Activated naive CD8-positive, alpha-beta T cell treated with anti-CD3 and anti-CD28 coated beads, Interleukin-2, amount 50 U/mL, for 24 hours (primary cell): ENCODE data around the gene LRRC7.

Experiments used
- ATAC-seq: fragments of 150-1000 bp; cut with Tn5 transposase; one replicate; pipeline ENCODE4 v1.10.0; 2021
- DNase-seq: peaks from one replicate; pipeline ENCODE4 v3.0.0; 2021
- H3K27ac Mint-ChIP-seq: one replicate; pipeline ENCODE4 v1.8.0; 2021; ENCODE audit warnings: mild to moderate bottlenecking, mixed read lengths
- H3K27me3 Mint-ChIP-seq: one replicate; pipeline ENCODE4 v1.8.0; 2021; ENCODE audit warnings: mixed read lengths
- H3K36me3 Mint-ChIP-seq: one replicate; pipeline ENCODE4 v1.8.0; 2021; ENCODE audit warnings: low read depth, mixed read lengths
- H3K4me1 Mint-ChIP-seq: one replicate; pipeline ENCODE4 v1.8.0; 2021; ENCODE audit warnings: mixed read lengths
- H3K4me3 Mint-ChIP-seq: one replicate; pipeline ENCODE4 v1.8.0; 2021; ENCODE audit warnings: mild to moderate bottlenecking, moderate library complexity, mixed read lengths
- H3K9me3 Mint-ChIP-seq: one replicate; pipeline ENCODE4 v1.8.0; 2021; ENCODE audit warnings: mixed read lengths

Gene LRRC7

DNA sequence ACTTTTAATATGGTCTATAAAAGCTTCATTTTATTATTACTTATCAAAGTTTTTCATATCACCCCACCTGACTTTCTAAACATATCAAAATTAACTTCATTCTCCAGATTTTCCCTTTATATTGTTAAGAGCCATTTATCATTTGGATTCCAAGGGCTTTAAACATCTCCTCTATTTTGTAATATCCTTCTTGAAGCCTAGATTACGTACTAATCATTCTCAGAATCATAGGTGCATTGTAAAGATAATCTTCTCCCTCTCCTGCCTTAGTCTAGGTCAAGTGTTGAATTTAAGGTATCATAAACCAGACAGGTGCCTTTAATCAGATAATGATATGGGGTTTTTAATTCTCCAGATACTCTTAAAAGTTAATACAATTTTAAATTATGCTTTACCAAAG is 509.3 kb downstream of the LRRC7 start:
- Mint-ChIP-seq H3K27me3 (no peaks in the 10 kb centered on the region), H3K4me1 (no peaks in the 10 kb centered on the region), H3K9me3 (no peaks in the 10 kb centered on the region), H3K27ac (no peak overlapping the region), H3K36me3 (no peaks in the 10 kb centered on the region), H3K4me3 (no peak overlapping the region)
- DNase-seq, result no peak
- ATAC-seq, result no peak

DNA sequence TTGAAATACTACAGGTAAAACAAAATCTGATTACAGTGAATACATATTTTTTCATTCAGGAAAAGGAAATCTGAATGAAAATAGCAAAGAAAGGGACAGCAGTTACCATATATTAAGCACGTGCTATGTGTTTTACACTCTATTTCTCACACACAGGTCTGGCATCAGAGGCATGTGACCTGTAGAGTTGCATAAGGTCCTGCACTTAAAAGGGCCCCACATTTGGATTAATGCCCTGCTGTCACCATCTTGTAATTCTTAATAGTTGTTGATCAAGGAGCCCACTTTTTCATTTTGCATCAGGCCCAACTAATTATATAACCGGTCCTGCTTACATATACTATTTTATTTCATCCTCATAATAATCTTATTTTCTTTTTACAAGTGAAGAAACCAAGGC is 511.8 kb downstream of the LRRC7 start:
- DNase-seq, result no peak
- ATAC-seq, result no peak
- no peaks in the 10 kb centered on the region for H3K36me3 Mint-ChIP-seq
- H3K27me3 Mint-ChIP-seq, result no peaks in the 10 kb centered on the region
- H3K27ac Mint-ChIP-seq, result no peak overlapping the region
- H3K4me1 Mint-ChIP-seq, result peaks cover 3% of the 10 kb centered on the region
- H3K9me3 Mint-ChIP-seq, result peaks cover 12% of the 10 kb centered on the region
- H3K4me3 Mint-ChIP-seq, result no peak overlapping the region

DNA sequence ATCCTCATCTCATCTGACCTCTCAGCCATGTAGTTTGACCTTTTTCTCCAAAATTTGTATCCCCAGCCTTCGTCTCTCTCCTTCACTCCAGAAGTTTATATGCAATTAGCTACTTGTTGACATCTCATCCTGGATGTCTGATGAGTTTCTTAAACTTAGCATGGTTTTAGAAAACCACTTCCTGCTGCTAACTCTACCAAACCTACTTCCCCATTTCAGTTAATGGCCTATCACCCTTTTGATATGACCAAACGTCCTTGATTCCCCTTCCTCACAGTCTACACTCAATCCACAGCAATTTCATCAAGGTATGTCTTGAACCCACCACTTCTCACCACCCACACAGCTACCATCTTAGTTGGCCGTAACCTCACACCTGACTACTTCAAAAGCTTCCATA is 515.8 kb downstream of the LRRC7 start:
- Mint-ChIP-seq H3K4me3 (no peak overlapping the region), H3K36me3 (peaks cover 2% of the 10 kb centered on the region), H3K27me3 (no peaks in the 10 kb centered on the region), H3K9me3 (peaks cover 17% of the 10 kb centered on the region), H3K27ac (no peak overlapping the region), H3K4me1 (peaks cover 3% of the 10 kb centered on the region)
- DNase-seq (no peak), ATAC-seq (no peak)

DNA sequence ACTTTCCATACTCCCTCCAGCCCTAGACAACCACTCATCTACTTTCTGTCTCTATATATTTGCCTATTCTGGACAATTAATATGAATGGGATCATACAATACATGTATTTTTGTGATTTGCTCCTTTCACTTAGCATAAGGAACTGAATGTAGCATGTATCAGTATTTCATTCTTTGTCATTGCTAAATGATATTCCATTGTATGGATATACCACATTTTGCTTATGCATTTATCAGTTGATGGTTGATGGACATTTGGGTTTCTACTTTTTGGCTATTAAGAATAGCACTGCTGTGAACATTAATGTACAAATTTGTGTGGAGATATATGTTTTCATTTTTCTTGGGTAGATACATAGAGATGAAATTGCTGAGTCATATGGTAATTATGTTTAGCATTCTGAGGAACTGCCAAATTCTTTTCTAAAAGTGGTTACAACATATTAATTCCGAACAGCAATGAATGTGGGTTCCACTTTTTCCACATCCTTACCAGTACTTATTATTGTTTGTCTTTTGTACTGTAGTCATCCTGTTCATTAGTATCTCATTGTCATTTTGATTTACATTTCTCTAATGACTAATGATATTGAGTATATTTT is 516.7 kb downstream of the LRRC7 start:
- ATAC-seq (no peak), DNase-seq (no peak)
- Mint-ChIP-seq H3K9me3 (peaks cover 17% of the 10 kb centered on the region), H3K4me1 (peaks cover 3% of the 10 kb centered on the region), H3K36me3 (peaks cover 2% of the 10 kb centered on the region), H3K4me3 (no peak overlapping the region), H3K27ac (no peak overlapping the region), H3K27me3 (peaks cover 2% of the 10 kb centered on the region)

DNA sequence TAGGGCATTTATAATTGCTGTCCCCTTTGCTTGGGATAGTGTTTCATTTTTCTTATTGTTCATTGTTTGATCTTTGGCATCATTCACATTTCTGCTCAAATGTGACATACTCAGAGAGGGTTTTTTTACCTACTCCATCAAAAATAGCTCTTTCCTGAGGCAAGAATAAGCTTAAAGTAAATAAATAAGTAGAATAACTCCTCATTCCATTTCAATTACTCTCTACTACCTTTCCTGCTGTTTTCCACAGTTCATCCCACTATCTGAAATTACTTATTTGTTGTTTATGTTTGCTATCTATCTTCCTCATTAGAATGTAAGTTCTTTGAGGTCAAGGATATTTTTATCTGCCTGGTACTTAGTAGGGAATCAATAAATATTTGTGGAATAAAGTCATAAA is 517.8 kb downstream of the LRRC7 start:
- H3K27ac Mint-ChIP-seq, result no peak overlapping the region
- H3K4me1 Mint-ChIP-seq, result peaks cover 3% of the 10 kb centered on the region
- no peak for DNase-seq
- peaks cover 2% of the 10 kb centered on the region for H3K27me3 Mint-ChIP-seq
- ATAC-seq, result no peak
- H3K4me3 Mint-ChIP-seq, result no peak overlapping the region
- peaks cover 2% of the 10 kb centered on the region for H3K36me3 Mint-ChIP-seq
- H3K9me3 Mint-ChIP-seq, result peaks cover 17% of the 10 kb centered on the region

DNA sequence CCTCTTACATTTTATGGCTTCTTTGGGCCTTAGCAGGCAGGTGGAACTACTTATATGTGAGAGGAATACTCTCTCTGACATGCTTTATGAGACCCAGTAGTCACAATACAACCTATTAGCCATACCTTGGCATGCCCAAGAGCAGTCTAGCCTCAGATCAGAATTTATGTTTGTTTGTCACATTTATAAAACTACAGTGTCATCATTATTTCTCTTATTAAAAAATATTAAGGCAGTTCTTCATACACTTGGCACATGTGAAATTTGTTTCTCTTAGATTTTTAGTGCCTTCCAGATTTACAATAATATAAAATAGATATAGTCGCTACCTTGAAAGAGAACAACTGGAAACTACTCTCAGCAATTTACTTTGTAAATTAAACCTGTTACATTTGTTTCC is 519.2 kb downstream of the LRRC7 start:
- DNase-seq (no peak), ATAC-seq (no peak)
- Mint-ChIP-seq H3K9me3 (peaks cover 17% of the 10 kb centered on the region), H3K4me3 (no peak overlapping the region), H3K27ac (no peak overlapping the region), H3K27me3 (peaks cover 2% of the 10 kb centered on the region), H3K36me3 (peaks cover 2% of the 10 kb centered on the region), H3K4me1 (peaks cover 3% of the 10 kb centered on the region)

DNA sequence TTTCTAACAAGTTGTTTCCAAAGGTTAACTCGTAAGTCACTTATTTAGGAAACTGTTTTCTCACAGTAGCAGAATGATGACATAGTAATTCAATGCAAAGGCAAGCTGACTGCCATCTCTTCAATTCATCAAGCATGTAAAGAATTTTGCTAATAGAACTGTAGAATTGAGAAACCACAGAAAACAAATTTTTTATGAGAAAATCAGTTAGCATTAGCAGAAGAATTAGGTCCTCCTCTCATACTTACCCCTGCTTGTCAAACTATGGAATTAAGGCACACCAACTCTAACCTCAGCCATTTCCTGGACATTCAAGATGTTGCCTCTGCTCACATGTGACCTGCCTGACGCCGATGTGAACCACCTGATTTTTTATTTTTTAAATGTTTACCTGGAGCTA is 522.4 kb downstream of the LRRC7 start:
- Mint-ChIP-seq H3K36me3 (peaks cover under 1% of the 10 kb centered on the region), H3K9me3 (peaks cover 2% of the 10 kb centered on the region), H3K4me1 (no peaks in the 10 kb centered on the region), H3K4me3 (no peak overlapping the region), H3K27me3 (peaks cover 4% of the 10 kb centered on the region), H3K27ac (no peak overlapping the region)
- DNase-seq (no peak), ATAC-seq (no peak)

DNA sequence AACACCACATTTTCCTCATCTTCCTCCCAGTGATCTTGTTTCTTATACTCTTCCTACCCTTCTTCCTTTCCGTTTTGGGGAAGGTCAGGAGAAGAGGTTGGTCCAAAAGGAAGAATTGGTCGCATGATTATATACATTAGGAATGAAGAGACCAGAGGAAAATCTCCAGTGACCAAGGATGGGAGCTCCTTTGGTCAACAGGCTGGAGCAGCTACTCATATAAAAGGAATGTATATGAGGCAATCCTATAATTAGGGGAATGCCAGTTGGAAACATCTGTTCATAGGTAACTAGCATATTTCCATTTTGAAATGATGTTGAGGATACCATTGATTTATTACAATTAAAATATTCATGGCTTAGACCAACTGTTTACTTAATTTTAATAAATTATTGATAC is 523.2 kb downstream of the LRRC7 start:
- H3K27me3 Mint-ChIP-seq, result peaks cover 4% of the 10 kb centered on the region

DNA sequence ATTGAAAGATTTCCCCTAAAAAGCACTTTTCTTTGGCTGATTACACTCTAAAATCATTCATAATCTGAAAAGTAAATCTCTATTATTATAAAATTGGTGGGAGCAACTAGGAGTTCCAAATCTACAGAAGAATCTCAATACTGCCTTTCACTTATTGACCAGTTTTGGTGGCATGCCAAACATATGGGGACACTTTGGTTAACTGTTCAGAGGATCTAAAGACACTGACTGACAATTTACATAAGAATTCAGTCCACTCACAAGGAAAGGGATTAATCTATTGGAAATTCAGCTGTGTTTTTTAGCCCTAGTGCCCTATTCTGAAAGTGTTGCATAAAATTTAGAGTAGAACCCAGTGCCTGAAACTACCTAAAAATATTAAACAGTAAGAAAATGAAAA is 524.1 kb downstream of the LRRC7 start:
- no peak for DNase-seq
- no peak for ATAC-seq
- Mint-ChIP-seq H3K4me3 (no peak overlapping the region), H3K9me3 (no peaks in the 10 kb centered on the region), H3K36me3 (no peaks in the 10 kb centered on the region), H3K27ac (no peak overlapping the region), H3K4me1 (no peaks in the 10 kb centered on the region), H3K27me3 (peaks cover 4% of the 10 kb centered on the region)

More for the DNA sequence above, 523.2 kb downstream of the LRRC7 start:
- Mint-ChIP-seq H3K27ac (no peak overlapping the region), H3K9me3 (no peaks in the 10 kb centered on the region), H3K4me3 (no peak overlapping the region), H3K36me3 (no peaks in the 10 kb centered on the region), H3K4me1 (no peaks in the 10 kb centered on the region)
- no peak for DNase-seq
- no peak for ATAC-seq

DNA sequence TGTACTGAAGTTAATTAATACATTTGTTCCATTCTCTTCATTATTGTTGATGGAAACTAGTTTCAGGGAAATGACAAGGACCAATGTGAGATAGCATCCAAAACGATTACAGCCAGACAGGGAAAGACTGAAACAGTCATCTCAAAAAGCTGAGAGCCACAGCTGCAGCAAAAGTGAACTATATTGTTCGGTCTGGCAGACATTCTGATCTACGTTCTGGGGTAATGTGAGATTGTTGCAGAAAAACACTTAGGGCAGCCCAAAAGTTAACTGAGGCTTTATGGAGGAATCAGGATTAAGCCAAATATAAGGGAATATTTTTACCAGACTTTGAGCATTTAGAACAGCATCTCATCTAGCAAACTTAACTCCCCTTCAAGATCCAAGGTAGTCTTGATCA is 524.8 kb downstream of the LRRC7 start:
- Mint-ChIP-seq H3K4me3 (no peak overlapping the region), H3K9me3 (no peaks in the 10 kb centered on the region), H3K36me3 (no peaks in the 10 kb centered on the region), H3K4me1 (no peaks in the 10 kb centered on the region), H3K27ac (no peak overlapping the region), H3K27me3 (peaks cover 4% of the 10 kb centered on the region)
- ATAC-seq (no peak), DNase-seq (no peak)

DNA sequence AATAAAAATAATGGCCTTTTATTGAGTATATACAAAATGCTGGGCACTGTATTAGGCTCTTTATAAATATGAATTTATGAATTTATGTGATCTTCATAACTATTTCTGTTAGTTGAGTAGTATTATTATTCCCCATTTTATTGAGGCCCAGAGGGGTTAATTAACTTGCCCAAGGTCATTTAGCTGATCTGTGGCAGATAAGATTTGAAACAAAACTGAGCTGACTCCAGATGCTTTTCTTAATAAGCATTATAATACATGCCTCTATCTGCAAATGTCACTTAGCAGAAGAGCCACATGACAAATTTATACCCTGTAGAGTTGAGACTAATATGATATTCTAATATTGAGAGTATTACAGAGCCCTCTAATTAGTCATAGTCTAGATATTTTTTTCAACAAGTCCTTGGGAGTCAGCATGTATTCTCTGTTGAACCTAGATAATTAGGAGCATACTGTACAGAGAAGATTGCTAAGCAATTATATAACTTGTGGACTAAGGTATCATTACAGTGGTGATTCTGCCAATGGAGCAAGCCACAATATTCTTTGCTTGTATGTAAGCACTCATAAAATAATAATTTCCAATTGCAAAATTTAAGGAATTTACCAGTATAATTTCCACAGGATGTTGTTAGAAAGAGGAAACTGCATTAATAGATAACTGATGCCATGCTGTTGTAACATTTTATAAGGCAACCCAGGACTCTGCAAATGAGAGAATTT is 525.7 kb downstream of the LRRC7 start:
- no peak for DNase-seq
- Mint-ChIP-seq H3K27ac (no peak overlapping the region), H3K9me3 (no peaks in the 10 kb centered on the region), H3K27me3 (peaks cover 4% of the 10 kb centered on the region), H3K4me3 (no peak overlapping the region), H3K36me3 (no peaks in the 10 kb centered on the region), H3K4me1 (no peaks in the 10 kb centered on the region)
- no peak for ATAC-seq

DNA sequence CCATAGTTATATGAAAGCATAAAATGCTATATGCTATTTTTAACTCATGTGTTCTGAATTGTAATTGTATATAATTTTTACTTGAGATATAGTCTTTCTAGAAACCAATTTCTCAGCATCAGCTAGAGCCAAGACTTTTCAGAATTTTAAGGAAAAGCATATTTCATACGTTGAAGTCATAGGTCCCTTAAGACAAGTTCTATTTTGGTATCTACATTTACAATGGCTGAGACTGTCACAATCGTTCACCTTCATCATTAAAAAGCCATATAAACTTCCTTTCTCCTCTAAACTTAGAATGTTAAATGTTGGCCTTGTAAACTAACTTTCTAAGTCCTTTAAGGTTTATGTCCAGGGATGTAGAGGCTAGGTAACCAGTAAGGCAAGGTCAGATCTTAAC is 533.5 kb downstream of the LRRC7 start:
- peaks cover 1% of the 10 kb centered on the region for H3K27me3 Mint-ChIP-seq
- no peaks in the 10 kb centered on the region for H3K9me3 Mint-ChIP-seq
- DNase-seq (no peak), ATAC-seq (no peak)
- no peak overlapping the region for H3K27ac Mint-ChIP-seq
- no peaks in the 10 kb centered on the region for H3K36me3 Mint-ChIP-seq
- no peaks in the 10 kb centered on the region for H3K4me1 Mint-ChIP-seq
- no peak overlapping the region for H3K4me3 Mint-ChIP-seq

DNA sequence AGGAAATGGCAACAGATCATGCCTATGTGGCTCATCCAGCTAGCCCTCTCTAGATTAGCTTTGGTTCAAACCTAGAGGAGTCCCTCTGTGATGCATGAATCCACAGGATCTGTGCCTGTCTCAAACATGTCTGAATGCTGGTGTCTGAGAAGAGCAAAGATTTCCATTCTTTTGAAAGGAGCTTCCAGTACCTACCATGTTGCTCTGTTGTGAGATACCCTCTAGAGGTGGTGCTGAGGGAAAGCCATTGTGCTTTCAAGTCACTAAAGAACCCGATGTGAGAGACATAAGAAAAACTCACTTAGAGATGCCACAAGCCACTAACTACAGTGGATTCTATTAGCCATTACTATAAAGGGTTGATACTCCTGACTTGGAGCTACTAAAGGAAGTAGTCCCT is 534.1 kb downstream of the LRRC7 start:
- no peak overlapping the region for H3K4me3 Mint-ChIP-seq
- no peaks in the 10 kb centered on the region for H3K36me3 Mint-ChIP-seq
- no peak for ATAC-seq
- H3K4me1 Mint-ChIP-seq, result no peaks in the 10 kb centered on the region
- DNase-seq, result no peak
- H3K27me3 Mint-ChIP-seq, result peaks cover 1% of the 10 kb centered on the region
- H3K27ac Mint-ChIP-seq, result no peak overlapping the region
- H3K9me3 Mint-ChIP-seq, result no peaks in the 10 kb centered on the region

DNA sequence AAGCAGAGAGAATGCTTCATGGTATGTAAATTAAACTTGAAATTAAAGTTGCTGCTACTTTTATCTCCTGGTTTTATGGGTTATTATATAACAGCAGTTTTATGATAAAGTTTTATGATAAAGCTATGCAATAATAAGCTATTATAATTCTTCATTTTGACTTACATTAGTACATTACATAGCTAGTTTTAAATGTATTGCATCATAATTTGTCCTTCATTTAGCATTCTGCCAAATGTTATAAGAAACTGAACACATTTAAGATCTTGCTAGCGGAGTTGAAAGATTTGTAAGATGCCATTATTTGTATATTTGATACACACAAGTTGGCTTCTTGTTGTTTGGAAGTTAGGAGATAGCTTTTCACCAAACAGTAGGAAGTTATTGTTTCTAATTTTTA is 536.0 kb downstream of the LRRC7 start:
- no peak for DNase-seq
- Mint-ChIP-seq H3K27ac (no peak overlapping the region), H3K4me3 (no peak overlapping the region), H3K36me3 (no peaks in the 10 kb centered on the region), H3K27me3 (peaks cover 1% of the 10 kb centered on the region), H3K9me3 (no peaks in the 10 kb centered on the region), H3K4me1 (no peaks in the 10 kb centered on the region)
- no peak for ATAC-seq

DNA sequence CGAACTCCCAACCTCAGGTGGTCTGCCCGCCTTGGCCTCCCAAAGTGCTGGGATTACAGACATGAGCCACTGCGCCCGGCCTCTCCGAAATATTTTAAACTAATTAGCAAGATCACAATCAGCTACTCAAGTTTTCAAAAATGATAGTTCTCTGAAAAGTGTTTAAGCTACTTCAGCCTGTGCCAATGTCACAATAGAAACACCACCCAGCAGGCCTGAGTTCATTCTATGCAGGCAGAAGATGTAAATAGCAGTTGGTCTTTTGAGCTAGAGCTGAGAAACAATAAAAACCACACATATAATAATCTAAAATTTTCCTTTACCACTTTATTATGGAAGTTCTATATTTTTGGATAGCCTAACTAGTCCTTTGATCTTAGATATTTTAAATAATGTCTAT is 541.5 kb downstream of the LRRC7 start:
- Mint-ChIP-seq H3K4me1 (no peaks in the 10 kb centered on the region), H3K9me3 (no peaks in the 10 kb centered on the region), H3K27ac (no peak overlapping the region), H3K4me3 (no peak overlapping the region), H3K36me3 (no peaks in the 10 kb centered on the region), H3K27me3 (peaks cover 3% of the 10 kb centered on the region)
- no peak for ATAC-seq
- no peak for DNase-seq

DNA sequence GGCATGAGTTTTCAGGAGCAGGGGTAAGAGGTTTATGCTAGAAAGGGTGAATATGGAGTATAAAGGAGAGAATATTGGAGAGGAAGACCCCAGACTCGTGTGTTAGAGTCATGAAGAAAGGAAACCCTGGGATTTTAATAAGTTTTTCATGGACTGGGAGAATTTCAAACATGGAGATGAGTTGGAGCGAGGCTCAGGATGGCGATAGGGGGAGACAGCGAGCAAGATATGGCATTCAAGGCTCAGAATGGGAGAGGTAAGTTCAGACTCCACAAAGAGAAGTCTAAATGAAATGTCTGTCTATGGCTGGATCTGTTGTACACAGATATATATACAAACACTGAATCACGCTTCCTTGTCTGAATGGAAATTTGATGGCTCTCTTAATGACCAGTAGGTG is 545.1 kb downstream of the LRRC7 start:
- no peak for ATAC-seq
- Mint-ChIP-seq H3K9me3 (no peaks in the 10 kb centered on the region), H3K27me3 (peaks cover 5% of the 10 kb centered on the region), H3K4me3 (no peak overlapping the region), H3K4me1 (no peaks in the 10 kb centered on the region), H3K27ac (no peak overlapping the region), H3K36me3 (no peaks in the 10 kb centered on the region)
- no peak for DNase-seq
